SU-DHL-6 (cell line): ENCODE measurements around the gene ESRP2.

Source experiments
- EZH2phosphoT487 ChIP-seq: fragments of 200-600 bp; sonication (generic), shearing (Covaris generic); conservative IDR thresholded peaks from 2 replicates; pipeline ENCODE4 v1.6.1; 2018; ENCODE audit warnings: mild to moderate bottlenecking, antibody characterized with exemption, low read length, moderate library complexity, mixed read lengths
- TF ChIP-seq, protein P1 (sequence below): fragments of 200-600 bp; sonication (generic); IDR thresholded peaks from one replicate; pipeline ENCODE4 v1.5.1; 2017; ENCODE audit warnings: antibody characterized with exemption, mild to moderate bottlenecking, low read length, moderate library complexity; ENCODE audit not compliant: insufficient read depth, poor library complexity, severe bottlenecking

DNA sequence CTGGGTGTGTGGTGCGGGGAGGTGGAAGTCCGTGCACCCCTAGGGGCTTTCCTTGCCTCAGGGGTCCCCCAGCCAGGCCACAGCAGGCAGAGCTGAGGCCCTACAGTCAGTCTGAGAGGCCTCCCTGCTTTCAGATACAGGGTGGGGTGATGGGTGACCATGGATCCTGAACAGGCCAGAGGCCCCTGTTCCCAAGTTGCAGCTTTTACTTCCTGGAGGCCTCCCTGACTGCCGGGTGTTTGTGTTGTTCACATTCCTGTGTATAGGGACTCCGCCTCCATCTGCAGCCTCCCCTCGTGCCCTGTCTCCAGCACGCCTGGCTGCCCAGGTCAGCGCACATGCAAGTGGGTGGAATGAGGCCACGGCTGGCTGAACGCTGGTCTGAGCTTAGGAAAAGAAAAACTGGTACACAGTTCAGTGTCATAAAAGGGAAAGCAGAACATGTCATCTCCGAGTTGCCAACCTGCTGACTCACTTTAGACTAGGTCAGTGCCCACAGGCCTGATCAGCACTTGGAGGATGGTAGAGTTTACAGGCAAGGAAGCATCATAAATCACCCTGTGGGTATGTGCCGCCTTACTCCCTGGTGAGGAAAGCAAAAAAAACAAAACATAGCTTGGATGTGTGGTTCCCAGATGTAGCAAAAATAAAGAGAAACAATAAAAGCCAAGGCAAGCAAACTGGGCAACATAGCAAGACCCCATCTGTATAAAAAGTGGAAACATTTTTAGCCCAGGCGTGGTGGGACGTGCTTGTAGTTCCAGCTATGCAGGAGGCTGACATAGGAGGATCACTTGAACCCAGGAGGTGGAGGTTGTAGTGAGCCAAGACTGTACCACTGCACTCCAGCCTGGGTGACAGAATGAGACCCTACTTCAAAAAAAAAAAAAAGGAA, 22.2 kb upstream of the ESRP2 start:
- TF ChIP-seq, protein P1, sequence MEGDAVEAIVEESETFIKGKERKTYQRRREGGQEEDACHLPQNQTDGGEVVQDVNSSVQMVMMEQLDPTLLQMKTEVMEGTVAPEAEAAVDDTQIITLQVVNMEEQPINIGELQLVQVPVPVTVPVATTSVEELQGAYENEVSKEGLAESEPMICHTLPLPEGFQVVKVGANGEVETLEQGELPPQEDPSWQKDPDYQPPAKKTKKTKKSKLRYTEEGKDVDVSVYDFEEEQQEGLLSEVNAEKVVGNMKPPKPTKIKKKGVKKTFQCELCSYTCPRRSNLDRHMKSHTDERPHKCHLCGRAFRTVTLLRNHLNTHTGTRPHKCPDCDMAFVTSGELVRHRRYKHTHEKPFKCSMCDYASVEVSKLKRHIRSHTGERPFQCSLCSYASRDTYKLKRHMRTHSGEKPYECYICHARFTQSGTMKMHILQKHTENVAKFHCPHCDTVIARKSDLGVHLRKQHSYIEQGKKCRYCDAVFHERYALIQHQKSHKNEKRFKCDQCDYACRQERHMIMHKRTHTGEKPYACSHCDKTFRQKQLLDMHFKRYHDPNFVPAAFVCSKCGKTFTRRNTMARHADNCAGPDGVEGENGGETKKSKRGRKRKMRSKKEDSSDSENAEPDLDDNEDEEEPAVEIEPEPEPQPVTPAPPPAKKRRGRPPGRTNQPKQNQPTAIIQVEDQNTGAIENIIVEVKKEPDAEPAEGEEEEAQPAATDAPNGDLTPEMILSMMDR: no peak
- no peak for TF ChIP-seq EZH2phosphoT487
